HepG2 (cell line): ENCODE results near the gene EPHX1. TPM values are rescaled to one million over a fixed set of nuclear protein-coding genes. Genes with fewer than 3 reads are reported as not detected.

ENCODE experiments used
- CSRNP2 ChIP-seq: sonication (generic); formaldehyde crosslinking; conservative IDR thresholded peaks from 2 replicates; pipeline ENCODE4 v1.8.0; 2022; ENCODE audit warnings: low read depth, missing genetic modification reagents
- ELF1 ChIP-seq: sonication (generic); formaldehyde crosslinking; IDR thresholded peaks from 2 replicates; pipeline ENCODE4 v1.4.0; 2020; ENCODE audit warnings: missing genetic modification reagents
- GLI4 ChIP-seq: sonication (generic); formaldehyde crosslinking; IDR thresholded peaks from 2 replicates; pipeline ENCODE4 v1.5.1; 2020; ENCODE audit warnings: missing genetic modification reagents, mild to moderate bottlenecking, moderate library complexity, borderline replicate concordance
- HNF1B ChIP-seq: sonication (generic); formaldehyde crosslinking; IDR thresholded peaks from 2 replicates; pipeline ENCODE4 v1.5.1; 2020; ENCODE audit warnings: mild to moderate bottlenecking, moderate library complexity, missing genetic modification reagents
- HOXA5 ChIP-seq: sonication (generic); formaldehyde crosslinking; IDR thresholded peaks from 2 replicates; pipeline ENCODE4 v1.4.0; 2020; ENCODE audit warnings: missing genetic modification reagents
- KLF11 ChIP-seq: IDR thresholded peaks from 2 replicates; pipeline ENCODE4 v1.6.1; 2016; ENCODE audit warnings: missing compliant biosample characterization
- MED1 ChIP-seq: sonication (generic); formaldehyde crosslinking; IDR thresholded peaks from 2 replicates; pipeline ENCODE4 v1.4.0; 2020; ENCODE audit warnings: missing genetic modification reagents
- PLSCR1 ChIP-seq: sonication (generic); formaldehyde crosslinking; IDR thresholded peaks from 2 replicates; pipeline ENCODE4 v1.5.0; 2020; ENCODE audit warnings: missing genetic modification reagents, mild to moderate bottlenecking, borderline replicate concordance
- SAP130 ChIP-seq: IDR thresholded peaks from 2 replicates; pipeline ENCODE4 v1.6.1; 2016; ENCODE audit warnings: low read depth
- SP1 ChIP-seq, 2 experiments: fragments of 450-650 bp in 1 of 2; sonication (generic) in 1 of 2; formaldehyde crosslinking in 1 of 2; IDR thresholded peaks; 2 replicates each; pipeline versions ENCODE4 v1.4.0 to v1.6.1; 2016 to 2020; ENCODE audit warnings: missing genetic modification reagents in 1 of 2
- ZBTB43 ChIP-seq: sonication (generic); formaldehyde crosslinking; conservative IDR thresholded peaks from 2 replicates; pipeline ENCODE4 v1.4.0; 2020; ENCODE audit warnings: missing genetic modification reagents
- ZKSCAN5 ChIP-seq: sonication (generic); formaldehyde crosslinking; IDR thresholded peaks from 2 replicates; pipeline ENCODE4 v1.5.1; 2020; ENCODE audit warnings: mild to moderate bottlenecking, missing genetic modification reagents
- ZNF18 ChIP-seq: sonication (generic); formaldehyde crosslinking; IDR thresholded peaks from 2 replicates; pipeline ENCODE4 v1.8.0; 2022; ENCODE audit warnings: mild to moderate bottlenecking, missing genetic modification reagents; ENCODE audit not compliant: insufficient replicate concordance
- ZNF556 ChIP-seq: sonication (generic); formaldehyde crosslinking; IDR thresholded peaks from 2 replicates; pipeline ENCODE4 v1.4.0; 2020; ENCODE audit warnings: mild to moderate bottlenecking, missing genetic modification reagents, borderline replicate concordance
- ZNF672 ChIP-seq: sonication (generic); formaldehyde crosslinking; IDR thresholded peaks from 2 replicates; pipeline ENCODE4 v1.8.1; 2022; ENCODE audit warnings: missing genetic modification reagents
- polyA plus RNA-seq, 8 experiments: library from polyadenylated mRNA; depleted of rRNA in 3 of 8; stranded (reverse) in 7 of 8; unstranded in 1 of 8; fragments of >200 nt; fragmentation: Illumina TruSeq in 4 of 8; extraction: Trizol in 4 of 8; gene quantifications; 2 replicates each; pipeline versions ENCODE4 v1.2.1 to v1.2.3, GENCODE V29; 2011 to 2016; ENCODE audit warnings: low read depth in 4 of 8, missing spikeins in 1 of 8, mixed read lengths in 1 of 8; ENCODE audit not compliant: insufficient read depth in 1 of 8
- total RNA-seq, 5 experiments: library from RNA; depleted of rRNA; stranded (reverse); fragments of >200 nt; fragmentation: Illumina TruSeq; extraction: Trizol; gene quantifications; 2 replicates each; pipeline ENCODE4 v1.2.3, GENCODE V29; 2016; ENCODE audit warnings: low read depth in 1 of 5
- TF ChIP-seq, protein P1 (sequence below): sonication (generic); formaldehyde crosslinking; IDR thresholded peaks from 2 replicates; pipeline ENCODE4 v1.4.0; 2020; ENCODE audit warnings: low read depth, mild to moderate bottlenecking, missing genetic modification reagents
- TF ChIP-seq, protein P2 (sequence below): sonication (generic); IDR thresholded peaks from 2 replicates; pipeline ENCODE4 v1.6.1; 2016; ENCODE audit warnings: low read depth, borderline replicate concordance
- TF ChIP-seq, protein P3 (sequence below): IDR thresholded peaks from 2 replicates; pipeline ENCODE4 v1.6.1; 2018; ENCODE audit warnings: missing genetic modification reagents

Gene EPHX1
- total and polyA plus RNA-seq, 2 of the 13 experiments (the other 11 are each of a cell fraction or from before 2014, with no cell fraction given), result 27.7 to 36.5 TPM

DNA sequence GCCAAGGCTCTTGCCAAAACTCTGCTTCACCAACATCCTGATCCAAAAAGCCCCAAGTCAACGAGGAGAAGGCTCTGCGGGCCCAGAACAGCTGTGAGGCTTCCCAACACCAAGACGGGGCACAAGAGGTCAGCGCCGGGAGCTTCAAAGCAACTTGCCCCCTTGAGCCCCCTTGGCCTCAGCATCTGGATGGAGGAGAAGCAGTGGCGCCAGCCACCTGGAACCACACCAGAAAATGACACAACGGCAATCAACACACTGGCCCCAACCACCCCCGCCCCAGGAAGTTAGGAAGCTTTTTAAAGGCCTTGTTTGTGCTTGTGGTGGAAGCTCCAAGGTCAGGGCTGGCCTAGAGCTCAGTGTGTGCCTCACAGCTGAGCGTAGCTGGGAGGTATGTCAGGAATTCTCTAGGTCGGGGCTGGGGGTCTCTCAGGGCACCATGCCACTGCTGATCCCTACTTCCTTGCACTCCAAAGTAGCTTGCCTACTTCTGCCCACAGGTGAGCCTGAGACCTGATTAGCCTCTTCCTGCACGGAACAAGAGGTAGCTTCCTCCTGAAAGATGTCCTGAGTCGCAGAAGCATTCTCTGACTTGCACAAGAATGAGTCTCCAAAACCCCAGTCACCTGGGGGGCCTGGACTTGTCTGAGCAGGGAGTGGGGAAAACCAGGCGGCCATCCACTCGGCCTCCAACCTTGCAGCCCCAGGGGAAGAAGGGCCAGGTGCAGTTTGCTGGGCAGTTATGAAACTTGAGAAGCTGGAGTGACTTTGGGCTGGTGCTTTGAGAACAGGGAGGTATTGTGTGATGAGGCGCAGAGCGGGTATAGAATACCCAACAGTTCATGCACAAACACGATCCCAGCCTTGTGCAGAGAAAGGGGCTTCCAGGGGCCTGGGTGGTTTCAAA lies 42.0 kb upstream of the EPHX1 start (continued):
- TF ChIP-seq SP1 (IDR thresholded peaks at IDR 0.05), result no peak
- no peak for TF ChIP-seq SP1 (CRISPR knock-in tag; IDR thresholded peaks at IDR 0.05)
- TF ChIP-seq ZKSCAN5, result no peak
- TF ChIP-seq PLSCR1 (CRISPR knock-in tag), result no peak
- TF ChIP-seq CSRNP2 (CRISPR knock-in tag), result no peak
- no peak for TF ChIP-seq ZNF556
- TF ChIP-seq, protein P1, sequence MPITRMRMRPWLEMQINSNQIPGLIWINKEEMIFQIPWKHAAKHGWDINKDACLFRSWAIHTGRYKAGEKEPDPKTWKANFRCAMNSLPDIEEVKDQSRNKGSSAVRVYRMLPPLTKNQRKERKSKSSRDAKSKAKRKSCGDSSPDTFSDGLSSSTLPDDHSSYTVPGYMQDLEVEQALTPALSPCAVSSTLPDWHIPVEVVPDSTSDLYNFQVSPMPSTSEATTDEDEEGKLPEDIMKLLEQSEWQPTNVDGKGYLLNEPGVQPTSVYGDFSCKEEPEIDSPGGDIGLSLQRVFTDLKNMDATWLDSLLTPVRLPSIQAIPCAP (CRISPR knock-in tag), result no peak
- TF ChIP-seq KLF11 (CRISPR knock-in tag), result no peak
- TF ChIP-seq ELF1 (CRISPR knock-in tag), result no peak
- TF ChIP-seq, protein P2, sequence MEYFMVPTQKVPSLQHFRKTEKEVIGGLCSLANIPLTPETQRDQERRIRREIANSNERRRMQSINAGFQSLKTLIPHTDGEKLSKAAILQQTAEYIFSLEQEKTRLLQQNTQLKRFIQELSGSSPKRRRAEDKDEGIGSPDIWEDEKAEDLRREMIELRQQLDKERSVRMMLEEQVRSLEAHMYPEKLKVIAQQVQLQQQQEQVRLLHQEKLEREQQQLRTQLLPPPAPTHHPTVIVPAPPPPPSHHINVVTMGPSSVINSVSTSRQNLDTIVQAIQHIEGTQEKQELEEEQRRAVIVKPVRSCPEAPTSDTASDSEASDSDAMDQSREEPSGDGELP, result peak; percentile 93
- no peak; the same call in 1 of the 2 replicates for TF ChIP-seq HNF1B (CRISPR knock-in tag)
- TF ChIP-seq MED1 (CRISPR knock-in tag), result peak; percentile 76
- TF ChIP-seq, protein P3, sequence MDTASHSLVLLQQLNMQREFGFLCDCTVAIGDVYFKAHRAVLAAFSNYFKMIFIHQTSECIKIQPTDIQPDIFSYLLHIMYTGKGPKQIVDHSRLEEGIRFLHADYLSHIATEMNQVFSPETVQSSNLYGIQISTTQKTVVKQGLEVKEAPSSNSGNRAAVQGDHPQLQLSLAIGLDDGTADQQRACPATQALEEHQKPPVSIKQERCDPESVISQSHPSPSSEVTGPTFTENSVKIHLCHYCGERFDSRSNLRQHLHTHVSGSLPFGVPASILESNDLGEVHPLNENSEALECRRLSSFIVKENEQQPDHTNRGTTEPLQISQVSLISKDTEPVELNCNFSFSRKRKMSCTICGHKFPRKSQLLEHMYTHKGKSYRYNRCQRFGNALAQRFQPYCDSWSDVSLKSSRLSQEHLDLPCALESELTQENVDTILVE (CRISPR knock-in tag), result no peak
- no peak for TF ChIP-seq GLI4 (CRISPR knock-in tag)
- TF ChIP-seq ZNF18 (CRISPR knock-in tag), result no peak
- peak; percentile 71 for TF ChIP-seq SAP130 (CRISPR knock-in tag)
- TF ChIP-seq HOXA5, result no peak
- no peak for TF ChIP-seq ZNF672 (CRISPR knock-in tag)
- TF ChIP-seq ZBTB43, result peak; percentile 66; the same call in 1 of the 2 replicates
